ENCODE results near the gene PRDM16. TPM values are rescaled to one million over a fixed set of nuclear protein-coding genes. Genes with fewer than 3 reads are reported as not detected.
A peak's percentile ranks its signal among the peaks of the same experiment; 100 is the strongest.

Gene PRDM16
- total and polyA plus RNA-seq, 2 of the 8 experiments (the other 6 are each of a cell fraction or from before 2014, with no cell fraction given), result 0.39 to 0.43 TPM

GRCh38 chr1:3066250-3066711 lies 2.7 kb upstream of the PRDM16 start (continued):
- TF ChIP-seq CHD1 (IDR thresholded peaks at IDR 0.05; ENCODE audit: low read depth, low read length), result no peak
- TF ChIP-seq BRCA1 (IDR thresholded peaks at IDR 0.05; ENCODE audit: low read depth, low read length), result no peak
- TF ChIP-seq EZH2 (IDR thresholded peaks at IDR 0.05; ENCODE audit: low read depth, low read length, severe bottlenecking), result no peak
- TF ChIP-seq KDM4A (IDR thresholded peaks at IDR 0.05; ENCODE audit: low read depth, low read length, severe bottlenecking), result no peak
- TF ChIP-seq, protein P1, sequence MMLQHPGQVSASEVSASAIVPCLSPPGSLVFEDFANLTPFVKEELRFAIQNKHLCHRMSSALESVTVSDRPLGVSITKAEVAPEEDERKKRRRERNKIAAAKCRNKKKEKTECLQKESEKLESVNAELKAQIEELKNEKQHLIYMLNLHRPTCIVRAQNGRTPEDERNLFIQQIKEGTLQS (IDR thresholded peaks at IDR 0.05; ENCODE audit: insufficient read depth, low read depth, low read length), result no peak
- TF ChIP-seq POU5F1 (IDR thresholded peaks at IDR 0.05; ENCODE audit: low read depth, low read length), result no peak
- no peak for TF ChIP-seq HDAC2 (IDR thresholded peaks at IDR 0.05; ENCODE audit: borderline replicate concordance in 1 of 2, low read depth in 2 of 2, low read length in 2 of 2)
- no peak for TF ChIP-seq SP2 (IDR thresholded peaks at IDR 0.05; ENCODE audit: low read length)
- peak; percentile 73 to 81 for TF ChIP-seq RAD21 (IDR thresholded peaks at IDR 0.05 in 1 of 2, conservative IDR thresholded peaks at IDR 0.05 in 1 of 2; ENCODE audit: low read depth in 2 of 2, low read length in 2 of 2)
- TF ChIP-seq RFX5 (IDR thresholded peaks at IDR 0.05; ENCODE audit: borderline replicate concordance, low read depth, low read length), result no peak

Measured in H1 (cell line).